Measurements from ENCODE around the gene DCUN1D4.

DCUN1D4 gene

GRCh38 chr4:51842554-51843308, at the start of gene DCUN1D4:
Gene DCUN1D4 (plus strand): TSS chr4:51843153. CDS start chr4:51843243, 90 bp downstream.
- H3K36me3 ChIP-seq (ENCODE audit: control insufficient read depth, insufficient read depth, low read length): no peaks in the 10 kb centered on the region
- H3K27me3 ChIP-seq (ENCODE audit: control insufficient read depth, insufficient read depth, low read length): peaks cover 26% of the 10 kb centered on the region
- peak within 1 kb of the TSS; percentile 74 for H3K4me3 ChIP-seq (ENCODE audit: low read depth, low read length)
- peaks cover 2% of the 10 kb centered on the region for H3K4me1 ChIP-seq (ENCODE audit: control insufficient read depth, insufficient read depth, low read length)
- no peaks in the 10 kb centered on the region for H3K9me3 ChIP-seq (ENCODE audit: control insufficient read depth, insufficient read depth, low read length)
- no peak within 1 kb of the TSS for H3K9ac ChIP-seq (ENCODE audit: low read depth, low read length)

- H3K36me3 ChIP-seq (ENCODE audit: control insufficient read depth, insufficient read depth, low read length): no peaks in the 10 kb centered on the region
- H3K4me1 ChIP-seq (ENCODE audit: control insufficient read depth, insufficient read depth, low read length): no peaks in the 10 kb centered on the region
- H3K9ac ChIP-seq (ENCODE audit: low read depth, low read length): no peak overlapping the region
- no peak overlapping the region for H3K4me3 ChIP-seq (ENCODE audit: low read depth, low read length)
- no peaks in the 10 kb centered on the region for H3K27me3 ChIP-seq (ENCODE audit: control insufficient read depth, insufficient read depth, low read length)
- H3K9me3 ChIP-seq (ENCODE audit: control insufficient read depth, insufficient read depth, low read length): peaks cover 3% of the 10 kb centered on the region
Measured at GRCh38 chr4:51820443-51821234, 22.3 kb upstream of the DCUN1D4 start.

GRCh38 chr4:51825341-51825740, 17.6 kb upstream of the DCUN1D4 start:
- H3K9ac ChIP-seq (ENCODE audit: low read depth, low read length): no peak overlapping the region
- H3K4me1 ChIP-seq (ENCODE audit: control insufficient read depth, insufficient read depth, low read length): no peaks in the 10 kb centered on the region
- H3K36me3 ChIP-seq (ENCODE audit: control insufficient read depth, insufficient read depth, low read length): no peaks in the 10 kb centered on the region
- H3K27me3 ChIP-seq (ENCODE audit: control insufficient read depth, insufficient read depth, low read length): no peaks in the 10 kb centered on the region
- no peak overlapping the region for H3K4me3 ChIP-seq (ENCODE audit: low read depth, low read length)
- no peaks in the 10 kb centered on the region for H3K9me3 ChIP-seq (ENCODE audit: control insufficient read depth, insufficient read depth, low read length)

- H3K27me3 ChIP-seq (ENCODE audit: control insufficient read depth, insufficient read depth, low read length): no peaks in the 10 kb centered on the region
- no peak overlapping the region for H3K4me3 ChIP-seq (ENCODE audit: low read depth, low read length)
- no peaks in the 10 kb centered on the region for H3K4me1 ChIP-seq (ENCODE audit: control insufficient read depth, insufficient read depth, low read length)
- H3K9ac ChIP-seq (ENCODE audit: low read depth, low read length): no peak overlapping the region
- H3K9me3 ChIP-seq (ENCODE audit: control insufficient read depth, insufficient read depth, low read length): no peaks in the 10 kb centered on the region
- no peaks in the 10 kb centered on the region for H3K36me3 ChIP-seq (ENCODE audit: control insufficient read depth, insufficient read depth, low read length)
Measured at GRCh38 chr4:51830156-51830720, 12.7 kb upstream of the DCUN1D4 start.

- no peaks in the 10 kb centered on the region for H3K36me3 ChIP-seq (ENCODE audit: control insufficient read depth, insufficient read depth, low read length)
- H3K9me3 ChIP-seq (ENCODE audit: control insufficient read depth, insufficient read depth, low read length): no peaks in the 10 kb centered on the region
- H3K9ac ChIP-seq (ENCODE audit: low read depth, low read length): no peak overlapping the region
- no peaks in the 10 kb centered on the region for H3K4me1 ChIP-seq (ENCODE audit: control insufficient read depth, insufficient read depth, low read length)
- no peak overlapping the region for H3K4me3 ChIP-seq (ENCODE audit: low read depth, low read length)
- H3K27me3 ChIP-seq (ENCODE audit: control insufficient read depth, insufficient read depth, low read length): no peaks in the 10 kb centered on the region
Measured at GRCh38 chr4:51831133-51831532, 11.8 kb upstream of the DCUN1D4 start.

GRCh38 chr4:51833236-51833635, 9.7 kb upstream of the DCUN1D4 start:
- Histone ChIP-seq H3K4me3 (ENCODE audit: low read depth, low read length) (no peak overlapping the region), H3K9me3 (ENCODE audit: control insufficient read depth, insufficient read depth, low read length) (no peaks in the 10 kb centered on the region), H3K9ac (ENCODE audit: low read depth, low read length) (no peak overlapping the region), H3K27me3 (ENCODE audit: control insufficient read depth, insufficient read depth, low read length) (no peaks in the 10 kb centered on the region), H3K4me1 (ENCODE audit: control insufficient read depth, insufficient read depth, low read length) (no peaks in the 10 kb centered on the region), H3K36me3 (ENCODE audit: control insufficient read depth, insufficient read depth, low read length) (no peaks in the 10 kb centered on the region)

- H3K4me3 ChIP-seq (ENCODE audit: low read depth, low read length): no peak overlapping the region
- peaks cover 9% of the 10 kb centered on the region for H3K27me3 ChIP-seq (ENCODE audit: control insufficient read depth, insufficient read depth, low read length)
- H3K9ac ChIP-seq (ENCODE audit: low read depth, low read length): no peak overlapping the region
- no peaks in the 10 kb centered on the region for H3K4me1 ChIP-seq (ENCODE audit: control insufficient read depth, insufficient read depth, low read length)
- H3K9me3 ChIP-seq (ENCODE audit: control insufficient read depth, insufficient read depth, low read length): no peaks in the 10 kb centered on the region
- no peaks in the 10 kb centered on the region for H3K36me3 ChIP-seq (ENCODE audit: control insufficient read depth, insufficient read depth, low read length)
Measured at GRCh38 chr4:51835079-51835478, 7.9 kb upstream of the DCUN1D4 start.

- peaks cover 12% of the 10 kb centered on the region for H3K27me3 ChIP-seq (ENCODE audit: control insufficient read depth, insufficient read depth, low read length)
- no peak overlapping the region for H3K9ac ChIP-seq (ENCODE audit: low read depth, low read length)
- no peaks in the 10 kb centered on the region for H3K36me3 ChIP-seq (ENCODE audit: control insufficient read depth, insufficient read depth, low read length)
- no peaks in the 10 kb centered on the region for H3K9me3 ChIP-seq (ENCODE audit: control insufficient read depth, insufficient read depth, low read length)
- no peak overlapping the region for H3K4me3 ChIP-seq (ENCODE audit: low read depth, low read length)
- no peaks in the 10 kb centered on the region for H3K4me1 ChIP-seq (ENCODE audit: control insufficient read depth, insufficient read depth, low read length)
Measured at GRCh38 chr4:51835855-51836254, 7.1 kb upstream of the DCUN1D4 start.

- H3K27me3 ChIP-seq (ENCODE audit: control insufficient read depth, insufficient read depth, low read length): peaks cover 19% of the 10 kb centered on the region
- H3K36me3 ChIP-seq (ENCODE audit: control insufficient read depth, insufficient read depth, low read length): no peaks in the 10 kb centered on the region
- H3K4me3 ChIP-seq (ENCODE audit: low read depth, low read length): no peak overlapping the region
- H3K4me1 ChIP-seq (ENCODE audit: control insufficient read depth, insufficient read depth, low read length): no peaks in the 10 kb centered on the region
- H3K9me3 ChIP-seq (ENCODE audit: control insufficient read depth, insufficient read depth, low read length): no peaks in the 10 kb centered on the region
- no peak overlapping the region for H3K9ac ChIP-seq (ENCODE audit: low read depth, low read length)
Measured at GRCh38 chr4:51836549-51836948, 6.4 kb upstream of the DCUN1D4 start.

GRCh38 chr4:51840781-51841180, 2.2 kb upstream of the DCUN1D4 start:
- Histone ChIP-seq H3K9ac (ENCODE audit: low read depth, low read length) (no peak overlapping the region), H3K4me1 (ENCODE audit: control insufficient read depth, insufficient read depth, low read length) (no peaks in the 10 kb centered on the region), H3K36me3 (ENCODE audit: control insufficient read depth, insufficient read depth, low read length) (no peaks in the 10 kb centered on the region), H3K9me3 (ENCODE audit: control insufficient read depth, insufficient read depth, low read length) (no peaks in the 10 kb centered on the region), H3K27me3 (ENCODE audit: control insufficient read depth, insufficient read depth, low read length) (peaks cover 26% of the 10 kb centered on the region), H3K4me3 (ENCODE audit: low read depth, low read length) (no peak overlapping the region)

- H3K4me1 ChIP-seq (ENCODE audit: control insufficient read depth, insufficient read depth, low read length): no peaks in the 10 kb centered on the region
- H3K36me3 ChIP-seq (ENCODE audit: control insufficient read depth, insufficient read depth, low read length): no peaks in the 10 kb centered on the region
- peaks cover 26% of the 10 kb centered on the region for H3K27me3 ChIP-seq (ENCODE audit: control insufficient read depth, insufficient read depth, low read length)
- peak overlapping the region; percentile 70 for H3K4me3 ChIP-seq (ENCODE audit: low read depth, low read length)
- no peaks in the 10 kb centered on the region for H3K9me3 ChIP-seq (ENCODE audit: control insufficient read depth, insufficient read depth, low read length)
- H3K9ac ChIP-seq (ENCODE audit: low read depth, low read length): no peak overlapping the region
Measured at GRCh38 chr4:51842167-51842553, 793 bp upstream of the DCUN1D4 start.

Data from iPS-15b (cell line).